ENCODE data around the gene ZFYVE27.

DNA sequence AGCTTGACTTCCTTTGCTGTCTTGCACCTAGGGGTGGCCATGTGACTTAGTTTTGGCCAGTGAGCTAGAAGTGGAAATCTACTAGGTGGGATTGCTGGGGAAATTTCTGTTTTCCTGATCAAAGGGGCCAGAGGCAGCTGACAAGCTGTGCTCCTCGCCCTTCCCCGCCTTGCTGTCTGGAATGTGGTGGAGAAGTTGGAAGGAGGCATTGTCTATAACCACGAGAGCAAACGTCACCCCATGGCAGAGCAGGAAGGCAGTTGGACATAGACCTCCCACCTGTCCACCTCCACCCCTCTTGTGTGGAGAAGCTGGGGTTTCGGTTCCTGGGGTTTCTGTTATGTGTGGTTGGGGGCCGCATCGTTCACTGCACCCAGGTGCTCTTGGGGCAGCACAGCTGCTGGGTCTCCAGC is 27.6 kb downstream of the ZFYVE27 start:
- TF ChIP-seq, protein P1, sequence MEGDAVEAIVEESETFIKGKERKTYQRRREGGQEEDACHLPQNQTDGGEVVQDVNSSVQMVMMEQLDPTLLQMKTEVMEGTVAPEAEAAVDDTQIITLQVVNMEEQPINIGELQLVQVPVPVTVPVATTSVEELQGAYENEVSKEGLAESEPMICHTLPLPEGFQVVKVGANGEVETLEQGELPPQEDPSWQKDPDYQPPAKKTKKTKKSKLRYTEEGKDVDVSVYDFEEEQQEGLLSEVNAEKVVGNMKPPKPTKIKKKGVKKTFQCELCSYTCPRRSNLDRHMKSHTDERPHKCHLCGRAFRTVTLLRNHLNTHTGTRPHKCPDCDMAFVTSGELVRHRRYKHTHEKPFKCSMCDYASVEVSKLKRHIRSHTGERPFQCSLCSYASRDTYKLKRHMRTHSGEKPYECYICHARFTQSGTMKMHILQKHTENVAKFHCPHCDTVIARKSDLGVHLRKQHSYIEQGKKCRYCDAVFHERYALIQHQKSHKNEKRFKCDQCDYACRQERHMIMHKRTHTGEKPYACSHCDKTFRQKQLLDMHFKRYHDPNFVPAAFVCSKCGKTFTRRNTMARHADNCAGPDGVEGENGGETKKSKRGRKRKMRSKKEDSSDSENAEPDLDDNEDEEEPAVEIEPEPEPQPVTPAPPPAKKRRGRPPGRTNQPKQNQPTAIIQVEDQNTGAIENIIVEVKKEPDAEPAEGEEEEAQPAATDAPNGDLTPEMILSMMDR (IDR thresholded peaks at IDR 0.05): no peak
- TF ChIP-seq POLR2A (IDR thresholded peaks at IDR 0.05) (peak in 1 of 2 donors; percentile 29), EP300 (IDR thresholded peaks at IDR 0.05) (peak in 1 of 2 donors; percentile 58)
